GM12878 (cell line): Measurements from ENCODE around the gene ICA1. TPM values are rescaled to one million over a fixed set of nuclear protein-coding genes. Genes with fewer than 3 reads are reported as not detected.

Source experiments
- ATAC-seq: fragments of 200-7000 bp; cut with Tn5 transposase; 3 replicates; pipeline ENCODE4 v1.9.1; 2020; ENCODE audit warnings: mild to moderate bottlenecking, moderate library complexity
- BruUV-seq: library from RNA; stranded (reverse); fragments of 400-500 nt; replicated peaks from 2 replicates; lab custom pipeline; 2021; lab: Mats Ljungman, UMichigan
- CTCF ChIA-PET: fragments of 300-600 bp; sonication (Branson Sonifier 250); formaldehyde crosslinking; extraction: SDS; loops from one replicate; lab custom pipeline; 2021; ENCODE audit warnings: inconsistent platforms; lab: Yijun Ruan, JAX
- POLR2A ChIA-PET: fragments of 350-600 bp; formaldehyde crosslinking; extraction: SDS; loops from one replicate; lab custom pipeline; 2021; ENCODE audit warnings: inconsistent platforms; lab: Charles Lee
- RAD21 ChIA-PET: fragments of 300-600 bp; sonication (Branson Sonifier 250); formaldehyde crosslinking; loops from one replicate; lab custom pipeline; 2023; ENCODE audit warnings: antibody characterized with exemption; ENCODE audit not compliant: unreplicated experiment; lab: Charles Lee
- SMC1A ChIA-PET: fragments of 300-600 bp; sonication (Branson Sonifier 250); formaldehyde crosslinking; loops from one replicate; lab custom pipeline; 2023; ENCODE audit not compliant: unreplicated experiment, uncharacterized antibody; lab: Charles Lee
- DNase-seq: peaks from one replicate; pipeline ENCODE4 v3.0.0-alpha.2; 2011; ENCODE audit warnings: low read depth, low spot score
- FAIRE-seq: peaks from 3 replicates; lab custom pipeline; 2011; peaks lifted over from hg19 to GRCh38; lab: Jason Lieb, UNC
- H2AFZ ChIP-seq: 2 replicates; pipeline ENCODE4 v1.6.0; 2011; ENCODE audit warnings: low read depth, low read length, control low read depth; ENCODE audit not compliant: control insufficient read depth
- H3K27ac ChIP-seq: 2 replicates; pipeline ENCODE4 v1.5.1; 2011; ENCODE audit warnings: control low read depth; ENCODE audit not compliant: control insufficient read depth, insufficient read depth
- H3K27me3 ChIP-seq, 2 experiments: replicated peaks in 1 of 2; 2 replicates each; pipeline versions ENCODE4 v1.6.0 to v1.6.1; 2011; ENCODE audit warnings: low read length in 1 of 2; ENCODE audit not compliant: control insufficient read depth in 2 of 2, insufficient read depth in 2 of 2
- H3K36me3 ChIP-seq, 2 experiments: 2 replicates each; pipeline ENCODE4 v1.5.1; 2011; ENCODE audit warnings: low read length in 1 of 2; ENCODE audit not compliant: control insufficient read depth in 2 of 2, insufficient read depth in 2 of 2
- H3K4me1 ChIP-seq: 2 replicates; pipeline ENCODE4 v1.6.1; 2011; ENCODE audit warnings: mild to moderate bottlenecking, low read length, moderate library complexity, mixed read lengths; ENCODE audit not compliant: control insufficient read depth, insufficient read depth
- H3K4me2 ChIP-seq: 2 replicates; pipeline ENCODE4 v1.6.0; 2011; ENCODE audit warnings: control low read depth; ENCODE audit not compliant: control insufficient read depth, insufficient read depth
- H3K4me3 ChIP-seq: fragments of 200-600 bp; sonication (generic); 2 replicates; pipeline ENCODE4 v1.5.1; 2016
- H3K79me2 ChIP-seq: 2 replicates; pipeline ENCODE4 v1.6.0; 2011; ENCODE audit warnings: low read length; ENCODE audit not compliant: control insufficient read depth, insufficient read depth
- H3K9ac ChIP-seq: 2 replicates; pipeline ENCODE4 v1.8.0; 2011; ENCODE audit warnings: low read length, control low read depth, mixed read lengths; ENCODE audit not compliant: control insufficient read depth, insufficient read depth
- H3K9me3 ChIP-seq: replicated peaks from 3 replicates; pipeline ENCODE4 v1.5.1; 2011; ENCODE audit warnings: mild to moderate bottlenecking, low read length; ENCODE audit not compliant: control insufficient read depth, insufficient read depth
- H4K20me1 ChIP-seq: 2 replicates; pipeline ENCODE4 v1.6.0; 2011; ENCODE audit not compliant: control insufficient read depth, insufficient read depth
- CBX3 ChIP-seq: fragments of 200-600 bp; sonication (generic); IDR thresholded peaks from 2 replicates; pipeline ENCODE4 v1.6.1; 2016; ENCODE audit warnings: low read depth, borderline replicate concordance
- GATAD2B ChIP-seq: fragments of 450-650 bp; conservative IDR thresholded peaks from 2 replicates; pipeline ENCODE4 v1.6.1; 2017; ENCODE audit warnings: low read depth, mild to moderate bottlenecking, moderate library complexity
- JUNB ChIP-seq: IDR thresholded peaks from 2 replicates; pipeline ENCODE4 v1.6.1; 2016; ENCODE audit warnings: antibody characterized with exemption, mild to moderate bottlenecking
- NFYA ChIP-seq: IDR thresholded peaks from 2 replicates; pipeline ENCODE4 v1.6.1; 2011; ENCODE audit warnings: low read depth, mild to moderate bottlenecking, low read length, improper control_type of control experiment, borderline replicate concordance
- SKIL ChIP-seq: fragments of 450-650 bp; IDR thresholded peaks from 2 replicates; pipeline ENCODE4 v1.6.1; 2017; ENCODE audit warnings: mild to moderate bottlenecking, low read depth, inconsistent platforms; ENCODE audit not compliant: poor library complexity, severe bottlenecking
- SMAD5 ChIP-seq: IDR thresholded peaks from 2 replicates; pipeline ENCODE4 v1.6.1; 2016; ENCODE audit warnings: antibody characterized with exemption, low read depth
- WGBS: methylation state at CpG from one replicate; pipeline ENCODE4 v1.1.6; 2016; ENCODE audit warnings: low lambda C conversion rate; ENCODE audit not compliant: insufficient replicate concordance, insufficient coverage; ENCODE audit errors: missing lambda C conversion rate; 5-methylcytosine and 5-hydroxymethylcytosine counted together
- in situ Hi-C: fragments of 300-500 bp; cut with MboI; formaldehyde crosslinking; loops from 9 replicates; pipeline ENCODE4 v1.14.3; 2018; ENCODE audit warnings: mixed read lengths
- intact Hi-C: fragments of 100-400 bp; cut with micrococcal nuclease; formaldehyde crosslinking; loops from one replicate; pipeline ENCODE4 v1.14.2; 2022; ENCODE audit not compliant: unreplicated experiment
- polyA plus RNA-seq, 11 experiments: library from polyadenylated mRNA; depleted of rRNA in 4 of 11; unstranded in 6 of 11; stranded (reverse) in 5 of 11; fragments of >200 nt; fragmentation: Nextera tagmentation in 4 of 11; fragmentation: Illumina TruSeq in 1 of 11; extraction: Ambion mirVana in 4 of 11; extraction: Trizol in 1 of 11; gene quantifications; 1 replicate in 1 of 11; 2 replicates in 10 of 11; pipeline versions ENCODE4 v1.2.1 to v1.2.3, GENCODE V29; 2011 to 2016; ENCODE audit warnings: inconsistent platforms in 2 of 11, missing spikeins in 2 of 11, low read depth in 1 of 11
- total RNA-seq, 4 experiments: library from RNA; depleted of rRNA in 3 of 4; stranded (reverse); fragments of >200 nt in 3 of 4; fragmentation: Illumina TruSeq in 1 of 4; extraction: Trizol in 1 of 4; gene quantifications; 2 replicates each; pipeline versions ENCODE4 v1.2.1 to v1.2.3, GENCODE V29; 2013 to 2021

The ICA1 gene
- total and polyA plus RNA-seq, 10 of the 15 experiments (the other 5 are each of a cell fraction or from before 2014, with no cell fraction given), result 1.3 to 35.1 (median 3.3) TPM

DNA sequence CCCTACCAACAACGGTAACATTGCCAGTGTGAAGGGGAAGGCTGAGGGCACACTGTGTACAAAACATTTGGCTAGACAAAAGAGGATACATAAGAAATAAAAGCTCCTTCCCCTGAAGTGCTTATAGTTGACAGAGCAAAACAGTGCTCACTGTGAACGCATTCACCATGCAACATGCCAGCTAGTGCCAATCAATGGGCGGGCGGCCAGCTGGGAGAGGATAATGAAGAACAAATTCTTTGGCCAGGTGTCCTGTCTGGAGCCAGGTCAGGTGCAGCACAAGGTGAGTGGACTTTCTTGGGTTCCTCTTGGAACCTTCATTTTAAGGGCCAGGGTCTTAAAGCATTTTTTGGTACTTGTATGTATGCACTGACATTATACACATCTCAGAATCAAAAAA lies 106.1 kb downstream of the ICA1 start:
- ChIA-PET POLR2A (no interaction called here), CTCF (no interaction called here), SMC1A (no interaction called here), RAD21 (no interaction called here)
- Histone ChIP-seq H3K27ac (no peak overlapping the region), H4K20me1 (no peaks in the 10 kb centered on the region), H3K27me3 (no peaks in the 10 kb centered on the region), H3K9me3 (no peaks in the 10 kb centered on the region; the same call in 2 of the 3 replicates), H3K4me2 (no peak overlapping the region), H3K36me3 (no peaks in the 10 kb centered on the region), H3K4me3 (no peak overlapping the region), H3K4me1 (no peaks in the 10 kb centered on the region), H3K79me2 (no peaks in the 10 kb centered on the region), H2AFZ (no peak overlapping the region), H3K9ac (no peak overlapping the region)
- TF ChIP-seq NFYA (no peak), CBX3 (no peak), JUNB (no peak), SMAD5 (no peak), SKIL (no peak), GATAD2B (no peak)
- intact Hi-C loops, result no loop called here
- in situ Hi-C loops, result no loop called here
- no peak for DNase-seq
- BruUV-seq, result no TSS peak
- ATAC-seq, result no peak
- FAIRE-seq, result no peak
- WGBS, result 98% methylated on average over 4 of the region's 4 CpGs
